ENCODE results near the gene SLC17A7. TPM values are rescaled to one million over a fixed set of nuclear protein-coding genes. Genes with fewer than 3 reads are reported as not detected.
A peak's percentile ranks its signal among the peaks of the same experiment; 100 is the strongest.

Gene SLC17A7
- total and polyA plus RNA-seq, 2 of the 13 experiments (the other 11 are each of a cell fraction or from before 2014, with no cell fraction given) = 0.32 TPM; not detected in 1

GRCh38 chr19:49487277-49488045 is 46.1 kb upstream of the SLC17A7 start, which contains the start of gene RPL13A (continued):
- TF ChIP-seq RERE (CRISPR knock-in tag; IDR thresholded peaks at IDR 0.05; ENCODE audit: low read depth) (0 out of 2 replicates have a peak, but pooled peaks have one; percentile 31), ZNF777 (CRISPR knock-in tag; IDR thresholded peaks at IDR 0.05) (0 out of 2 replicates have a peak, but pooled peaks have one; percentile 34), EHMT2 (IDR thresholded peaks at IDR 0.05; ENCODE audit: borderline replicate concordance, low read depth, low read length) (no peak), ELF4 (CRISPR knock-in tag; IDR thresholded peaks at IDR 0.05; ENCODE audit: borderline replicate concordance) (peak; percentile 75; the same call in 1 of the 2 replicates), TBX3 (IDR thresholded peaks at IDR 0.05; ENCODE audit: borderline replicate concordance) (peak; percentile 28; the same call in 1 of the 2 replicates), PAWR (CRISPR knock-in tag; IDR thresholded peaks at IDR 0.05; ENCODE audit: borderline replicate concordance) (no peak), ZNF850 (CRISPR knock-in tag; conservative IDR thresholded peaks at IDR 0.05) (no peak), ZSCAN25 (CRISPR knock-in tag; IDR thresholded peaks at IDR 0.05) (0 out of 2 replicates have a peak, but pooled peaks have one; percentile 39), RAD51 (IDR thresholded peaks at IDR 0.05; ENCODE audit: borderline replicate concordance) (peak; percentile 94), ARID4A (CRISPR knock-in tag; IDR thresholded peaks at IDR 0.05; ENCODE audit: borderline replicate concordance) (peak; percentile 82; the same call in 1 of the 2 replicates), NFE2L2 (IDR thresholded peaks at IDR 0.05; ENCODE audit: low read length) (no peak), ZNF775 (CRISPR knock-in tag; IDR thresholded peaks at IDR 0.05; ENCODE audit: borderline replicate concordance) (no peak), HOXA5 (CRISPR knock-in tag; IDR thresholded peaks at IDR 0.05) (peak; percentile 86), SMYD3 (CRISPR knock-in tag; IDR thresholded peaks at IDR 0.05) (peak; percentile 48; the same call in 1 of the 2 replicates), ZNF451 (CRISPR knock-in tag; IDR thresholded peaks at IDR 0.05) (peak; percentile 62; the same call in 1 of the 2 replicates), MXD1 (CRISPR knock-in tag; IDR thresholded peaks at IDR 0.05) (0 out of 2 replicates have a peak, but pooled peaks have one; percentile 49), ZNF720 (CRISPR knock-in tag; IDR thresholded peaks at IDR 0.05) (no peak), ZNF333 (CRISPR knock-in tag; IDR thresholded peaks at IDR 0.05; ENCODE audit: borderline replicate concordance) (peak; percentile 23; the same call in 1 of the 2 replicates), AHR (CRISPR knock-in tag; IDR thresholded peaks at IDR 0.05) (peak; percentile 91)
